WTC11 (cell line): ENCODE measurements around the gene MBNL1.

ENCODE experiments used
- ELF4 ChIP-seq: sonication (generic); formaldehyde crosslinking; IDR thresholded peaks from 2 replicates; pipeline ENCODE4 v1.8.1; 2022; ENCODE audit warnings: low read depth, mild to moderate bottlenecking, moderate library complexity, missing genetic modification reagents
- EMX1 ChIP-seq: fragments of 250-450 bp; sonication (Bioruptor Pico); IDR thresholded peaks from 2 replicates; pipeline ENCODE4 v1.8.0; 2021; ENCODE audit warnings: mild to moderate bottlenecking
- ZNF263 ChIP-seq: sonication (generic); formaldehyde crosslinking; IDR thresholded peaks from 2 replicates; pipeline ENCODE4 v1.8.1; 2022; ENCODE audit warnings: low read depth, mild to moderate bottlenecking, moderate library complexity, missing genetic modification reagents
- TF ChIP-seq, protein P1 (sequence below): fragments of 200-600 bp; IDR thresholded peaks from 2 replicates; pipeline ENCODE4 v1.8.0; 2022; ENCODE audit warnings: antibody characterized with exemption
- TF ChIP-seq, protein P2 (sequence below): fragments of 250-450 bp; sonication (Bioruptor Pico); conservative IDR thresholded peaks from 2 replicates; pipeline ENCODE4 v1.9.0; 2021; ENCODE audit warnings: mild to moderate bottlenecking

DNA sequence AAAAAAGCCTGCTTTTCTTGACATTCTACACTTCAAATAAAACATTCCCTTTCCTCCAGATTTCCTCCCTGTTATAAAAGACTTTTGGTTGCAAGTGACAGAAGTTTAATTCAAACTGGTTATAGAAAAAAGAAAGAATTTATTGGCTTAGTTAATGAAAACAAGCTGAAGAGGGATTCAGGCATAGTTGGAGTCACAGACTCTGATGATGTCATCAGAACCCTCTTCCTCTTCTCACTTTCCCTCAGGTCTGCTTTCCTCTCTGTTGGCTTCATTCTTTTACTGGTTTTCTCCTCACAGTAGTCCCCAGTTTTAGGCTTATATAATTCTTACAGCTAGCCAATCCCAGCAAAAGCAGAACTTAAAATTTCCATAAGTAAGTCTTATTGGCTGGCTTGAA lies 32.0 kb upstream of the MBNL1 start:
- TF ChIP-seq, protein P1, sequence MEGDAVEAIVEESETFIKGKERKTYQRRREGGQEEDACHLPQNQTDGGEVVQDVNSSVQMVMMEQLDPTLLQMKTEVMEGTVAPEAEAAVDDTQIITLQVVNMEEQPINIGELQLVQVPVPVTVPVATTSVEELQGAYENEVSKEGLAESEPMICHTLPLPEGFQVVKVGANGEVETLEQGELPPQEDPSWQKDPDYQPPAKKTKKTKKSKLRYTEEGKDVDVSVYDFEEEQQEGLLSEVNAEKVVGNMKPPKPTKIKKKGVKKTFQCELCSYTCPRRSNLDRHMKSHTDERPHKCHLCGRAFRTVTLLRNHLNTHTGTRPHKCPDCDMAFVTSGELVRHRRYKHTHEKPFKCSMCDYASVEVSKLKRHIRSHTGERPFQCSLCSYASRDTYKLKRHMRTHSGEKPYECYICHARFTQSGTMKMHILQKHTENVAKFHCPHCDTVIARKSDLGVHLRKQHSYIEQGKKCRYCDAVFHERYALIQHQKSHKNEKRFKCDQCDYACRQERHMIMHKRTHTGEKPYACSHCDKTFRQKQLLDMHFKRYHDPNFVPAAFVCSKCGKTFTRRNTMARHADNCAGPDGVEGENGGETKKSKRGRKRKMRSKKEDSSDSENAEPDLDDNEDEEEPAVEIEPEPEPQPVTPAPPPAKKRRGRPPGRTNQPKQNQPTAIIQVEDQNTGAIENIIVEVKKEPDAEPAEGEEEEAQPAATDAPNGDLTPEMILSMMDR = no peak
- TF ChIP-seq ELF4 (CRISPR knock-in tag) (no peak), EMX1 (CRISPR knock-in tag) (no peak), ZNF263 (CRISPR knock-in tag) (no peak)
- TF ChIP-seq, protein P2, sequence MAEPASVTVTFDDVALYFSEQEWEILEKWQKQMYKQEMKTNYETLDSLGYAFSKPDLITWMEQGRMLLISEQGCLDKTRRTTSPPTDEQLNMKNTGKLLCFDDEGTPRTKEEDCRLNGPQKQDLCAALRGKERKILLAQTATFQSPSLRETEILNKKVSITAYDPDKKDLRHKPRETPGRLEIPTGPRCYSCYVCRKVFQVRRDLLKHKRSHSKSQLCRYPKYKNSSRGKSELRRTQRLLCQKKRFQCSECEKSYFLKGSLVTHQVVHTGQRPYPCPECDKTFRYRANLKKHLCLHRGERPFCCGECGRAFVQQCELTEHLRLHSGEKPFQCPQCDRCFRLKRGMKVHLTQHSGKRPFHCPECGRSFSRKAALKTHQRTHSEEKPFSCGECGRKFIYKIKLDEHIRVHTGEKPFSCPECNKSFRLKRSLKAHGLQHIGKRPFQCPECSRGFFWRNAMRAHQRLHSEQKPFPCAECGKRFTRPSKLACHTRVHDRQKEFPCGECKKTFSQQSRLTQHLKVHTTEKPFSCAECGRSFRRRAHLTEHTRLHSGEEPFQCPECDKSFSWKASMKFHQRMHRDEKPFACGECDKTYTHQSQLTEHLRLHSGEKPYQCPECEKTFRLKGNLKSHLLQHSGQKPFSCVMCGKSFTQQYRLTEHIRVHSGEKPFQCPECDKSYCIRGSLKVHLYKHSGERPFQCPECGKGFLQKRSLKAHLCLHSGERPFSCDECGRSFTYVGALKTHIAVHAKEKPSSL (CRISPR knock-in tag) = no peak
